Measurements from ENCODE around the gene PCNX1. TPM values are rescaled to one million over a fixed set of nuclear protein-coding genes. Genes with fewer than 3 reads are reported as not detected.
A peak's percentile ranks its signal among the peaks of the same experiment; 100 is the strongest.

PCNX1 gene
- total RNA-seq, 1 donor from 2014 or later = 46.5 TPM

GRCh38 chr14:71130491-71131179, 223.4 kb downstream of the PCNX1 start:
- H3K36me3 ChIP-seq = no peaks in the 10 kb centered on the region
- peaks cover 6% of the 10 kb centered on the region for H3K4me1 ChIP-seq
- ATAC-seq = peak; percentile 50
- no peaks in the 10 kb centered on the region for H3K9me3 ChIP-seq
- no peak overlapping the region for H3K4me3 ChIP-seq
- H3K27ac ChIP-seq = no peak overlapping the region
- intact Hi-C loops (cut with DNase I) = loop anchor here (10.0 kb wide), 1 partner anchor 624 kb away; no protein-coding TSS in a partner anchor
- no peak for TF ChIP-seq CTCF (IDR thresholded peaks at IDR 0.05)
- H3K27me3 ChIP-seq = no peaks in the 10 kb centered on the region
- no peak for DNase-seq

- no peak for ATAC-seq
- H3K36me3 ChIP-seq = no peaks in the 10 kb centered on the region
- DNase-seq = no peak
- no peak overlapping the region for H3K4me3 ChIP-seq
- H3K4me1 ChIP-seq = peaks cover 6% of the 10 kb centered on the region
- no peaks in the 10 kb centered on the region for H3K9me3 ChIP-seq
- H3K27ac ChIP-seq = no peak overlapping the region
- TF ChIP-seq CTCF (IDR thresholded peaks at IDR 0.05) = no peak
- intact Hi-C loops (cut with DNase I) = loop anchor here (10.0 kb wide), 1 partner anchor 622 kb away; no protein-coding TSS in a partner anchor
- no peaks in the 10 kb centered on the region for H3K27me3 ChIP-seq
Measured at GRCh38 chr14:71133296-71133695, 226.0 kb downstream of the PCNX1 start.

GRCh38 chr14:71135496-71135895, 228.2 kb downstream of the PCNX1 start:
- intact Hi-C loops (cut with DNase I) = loop anchor here (10.0 kb wide), 1 partner anchor 619 kb away; no protein-coding TSS in a partner anchor
- DNase-seq = no peak
- H3K9me3 ChIP-seq = no peaks in the 10 kb centered on the region

DNA sequence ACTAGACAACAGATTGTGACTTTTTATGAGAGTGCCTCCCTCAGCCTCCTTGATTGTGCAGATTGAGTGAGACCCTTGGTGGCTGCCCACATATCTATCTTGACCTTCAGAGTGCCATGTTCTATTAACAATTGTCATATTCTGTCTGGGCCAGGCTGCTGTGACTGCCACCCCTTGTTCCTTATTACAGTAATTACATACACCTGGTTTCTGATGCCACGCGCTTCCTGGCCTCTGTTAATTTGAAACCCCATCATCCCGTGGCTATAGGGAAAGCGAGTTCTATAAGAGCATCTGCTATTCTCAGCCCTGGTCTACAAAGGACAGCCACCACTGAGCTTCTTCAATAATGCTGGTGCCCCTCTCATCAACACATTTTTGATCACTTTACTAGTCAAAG, 228.7 kb downstream of the PCNX1 start:
- no peak for DNase-seq
- Histone ChIP-seq H3K4me3 (no peak overlapping the region), H3K4me1 (peaks cover 6% of the 10 kb centered on the region), H3K9me3 (no peaks in the 10 kb centered on the region), H3K27me3 (no peaks in the 10 kb centered on the region), H3K27ac (no peak overlapping the region), H3K36me3 (no peaks in the 10 kb centered on the region)
- no peak for ATAC-seq
- intact Hi-C loops (cut with DNase I) = loop anchor here (10.0 kb wide), 1 partner anchor 619 kb away; no protein-coding TSS in a partner anchor
- no peak for TF ChIP-seq CTCF (IDR thresholded peaks at IDR 0.05)

More at GRCh38 chr14:71135496-71135895, 228.2 kb downstream of the PCNX1 start:
- no peak for ATAC-seq
- Histone ChIP-seq H3K36me3 (no peaks in the 10 kb centered on the region), H3K27ac (no peak overlapping the region), H3K4me1 (peaks cover 8% of the 10 kb centered on the region), H3K4me3 (no peak overlapping the region), H3K27me3 (no peaks in the 10 kb centered on the region)
- TF ChIP-seq CTCF (IDR thresholded peaks at IDR 0.05) = no peak

DNA sequence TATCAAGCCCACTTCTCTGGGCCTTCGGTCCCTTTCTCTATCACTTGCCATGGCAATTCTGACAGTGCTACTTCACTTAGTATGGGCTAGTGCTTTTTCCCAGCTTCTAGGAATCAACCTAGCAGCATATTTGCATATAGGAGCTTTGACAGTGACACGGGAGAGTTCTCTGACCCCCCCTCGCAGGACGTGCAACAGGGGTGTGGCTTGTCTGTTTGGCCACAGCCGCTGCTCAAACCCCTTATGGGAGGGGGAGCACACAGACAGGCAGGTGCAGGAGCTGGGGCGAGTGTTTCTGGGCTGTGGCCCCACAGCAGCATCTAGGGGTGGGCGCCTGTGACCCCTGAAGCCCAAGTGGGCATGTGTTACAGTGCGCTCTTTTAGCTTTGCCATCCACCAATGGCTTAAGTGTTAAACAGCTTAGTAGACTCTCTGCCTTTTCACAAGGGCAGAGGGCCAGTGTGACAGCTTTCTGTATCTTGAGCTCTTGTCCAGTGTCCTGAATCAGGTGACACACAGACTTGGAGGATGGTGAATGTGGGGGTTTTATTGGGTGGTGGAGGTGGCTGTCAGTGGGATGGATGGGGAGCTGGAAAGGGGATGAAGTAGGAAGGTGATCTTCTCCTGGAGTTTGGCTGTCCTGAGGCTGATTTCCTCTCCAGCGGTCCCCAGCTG, 229.3 kb downstream of the PCNX1 start:
- Histone ChIP-seq H3K27me3 (no peaks in the 10 kb centered on the region), H3K9me3 (no peaks in the 10 kb centered on the region), H3K27ac (no peak overlapping the region), H3K4me1 (peaks cover 2% of the 10 kb centered on the region), H3K36me3 (no peaks in the 10 kb centered on the region), H3K4me3 (no peak overlapping the region)
- no peak for TF ChIP-seq CTCF (IDR thresholded peaks at IDR 0.05)
- intact Hi-C loops (cut with DNase I) = loop anchor here (10.0 kb wide), 1 partner anchor 618 kb away; no protein-coding TSS in a partner anchor
- no peak for ATAC-seq
- DNase-seq = no peak
